ENCODE measurements around the gene ITGA4.

Gene ITGA4

GRCh38 chr2:181570059-181570458 is 112.9 kb downstream of the ITGA4 start:
- Mint-ChIP-seq H3K4me1 (no peaks in the 10 kb centered on the region), H3K27ac (no peak overlapping the region), H3K36me3 (no peaks in the 10 kb centered on the region), H3K9me3 (no peaks in the 10 kb centered on the region), H3K4me3 (no peak overlapping the region), H3K27me3 (peaks cover 13% of the 10 kb centered on the region)
- no peak for ATAC-seq

DNA sequence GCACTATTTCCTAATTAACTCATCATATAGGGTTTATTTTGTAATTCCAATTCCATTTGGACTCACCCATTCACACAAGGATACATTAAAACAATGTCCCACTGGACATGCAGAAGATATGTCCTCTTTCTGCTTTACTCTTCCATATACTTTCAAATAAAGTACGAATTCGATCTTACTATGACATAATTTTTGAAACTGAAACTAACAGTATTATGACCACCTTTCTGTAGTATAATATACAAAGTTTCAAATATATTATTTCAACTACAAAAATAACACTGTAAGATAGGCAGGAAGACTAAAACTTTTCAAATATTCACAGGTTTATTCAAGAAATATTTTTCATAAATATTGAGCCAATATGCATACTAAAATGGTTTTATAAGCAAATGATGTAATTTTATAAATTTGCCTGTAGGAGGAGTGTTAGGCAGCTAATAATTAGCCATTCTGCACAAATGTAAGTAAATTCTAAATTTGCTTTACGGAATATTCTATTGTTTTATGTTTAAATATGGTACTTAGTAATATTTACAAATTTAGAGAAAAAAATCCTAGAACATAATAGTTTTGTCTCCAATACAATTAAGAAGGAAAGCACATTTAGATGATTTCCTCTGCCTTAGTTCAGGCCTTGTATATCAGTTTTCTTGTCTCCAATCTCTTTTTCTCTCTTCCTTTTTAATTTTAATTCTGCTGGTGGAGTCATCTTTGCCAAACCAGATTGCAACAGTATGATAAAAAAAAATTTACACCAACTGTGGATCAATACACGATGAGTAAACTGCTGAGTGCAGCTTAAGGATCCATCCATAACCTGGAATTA is 113.9 kb downstream of the ITGA4 start:
- ATAC-seq = no peak

GRCh38 chr2:181573140-181573736 is 116.1 kb downstream of the ITGA4 start:
- no peaks in the 10 kb centered on the region for H3K36me3 Mint-ChIP-seq
- no peaks in the 10 kb centered on the region for H3K4me1 Mint-ChIP-seq
- H3K9me3 Mint-ChIP-seq = no peaks in the 10 kb centered on the region
- no peak overlapping the region for H3K4me3 Mint-ChIP-seq
- no peak overlapping the region for H3K27ac Mint-ChIP-seq
- no peak for ATAC-seq
- H3K27me3 Mint-ChIP-seq = peaks cover 13% of the 10 kb centered on the region

More for the DNA sequence above, 113.9 kb downstream of the ITGA4 start:
- no peak overlapping the region for H3K4me3 Mint-ChIP-seq
- no peaks in the 10 kb centered on the region for H3K4me1 Mint-ChIP-seq
- peaks cover 13% of the 10 kb centered on the region for H3K27me3 Mint-ChIP-seq
- H3K9me3 Mint-ChIP-seq = no peaks in the 10 kb centered on the region
- no peak overlapping the region for H3K27ac Mint-ChIP-seq
- no peaks in the 10 kb centered on the region for H3K36me3 Mint-ChIP-seq

DNA sequence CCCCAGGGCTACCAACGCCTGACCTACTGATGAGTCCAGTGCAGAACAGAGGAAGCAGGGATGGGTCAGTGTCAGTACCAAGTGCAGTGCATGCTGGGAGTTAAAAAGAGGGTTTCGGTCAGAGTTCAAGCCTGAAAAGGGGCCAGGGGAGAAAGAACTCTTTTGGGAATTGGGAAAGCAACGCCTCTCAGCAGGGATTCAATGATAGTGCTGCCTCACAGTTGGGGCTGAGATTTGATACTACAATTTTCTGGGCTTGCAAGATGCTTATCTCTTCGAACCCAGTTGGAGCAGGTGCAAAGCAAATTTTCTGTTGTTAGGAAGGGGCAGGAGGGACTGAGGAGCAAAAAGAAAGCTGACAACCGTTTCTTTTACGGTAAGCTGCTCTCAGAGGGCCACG is 117.1 kb downstream of the ITGA4 start:
- H3K4me3 Mint-ChIP-seq = no peak overlapping the region
- no peak for ATAC-seq
- no peak overlapping the region for H3K27ac Mint-ChIP-seq
- H3K9me3 Mint-ChIP-seq = no peaks in the 10 kb centered on the region
- H3K36me3 Mint-ChIP-seq = no peaks in the 10 kb centered on the region
- H3K27me3 Mint-ChIP-seq = peaks cover 13% of the 10 kb centered on the region
- H3K4me1 Mint-ChIP-seq = no peaks in the 10 kb centered on the region

GRCh38 chr2:181575024-181575649 is 118.0 kb downstream of the ITGA4 start:
- ATAC-seq = no peak
- Mint-ChIP-seq H3K4me1 (no peaks in the 10 kb centered on the region), H3K27me3 (peaks cover 13% of the 10 kb centered on the region), H3K4me3 (no peak overlapping the region), H3K9me3 (no peaks in the 10 kb centered on the region), H3K27ac (no peak overlapping the region), H3K36me3 (no peaks in the 10 kb centered on the region)

DNA sequence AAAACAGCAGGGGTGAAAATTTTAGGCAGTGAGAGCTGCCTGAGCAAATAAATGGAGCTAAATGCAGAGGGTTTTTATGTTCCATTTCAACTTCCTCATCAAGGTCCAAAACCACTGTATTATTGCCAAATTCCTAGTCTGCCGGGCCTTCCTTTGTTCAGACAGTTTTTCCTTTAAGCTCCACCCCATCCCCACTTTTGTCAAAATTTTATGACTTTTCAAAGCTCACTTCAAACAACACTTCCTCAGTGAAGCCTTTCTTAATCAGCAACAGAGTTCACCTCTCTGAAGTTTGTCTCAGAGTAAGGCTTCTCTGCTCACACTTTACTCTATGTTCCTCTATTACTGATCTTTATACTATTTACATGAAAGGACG is 118.5 kb downstream of the ITGA4 start:
- Mint-ChIP-seq H3K4me1 (no peaks in the 10 kb centered on the region), H3K4me3 (no peak overlapping the region), H3K27ac (no peak overlapping the region), H3K9me3 (no peaks in the 10 kb centered on the region), H3K36me3 (no peaks in the 10 kb centered on the region), H3K27me3 (peaks cover 13% of the 10 kb centered on the region)
- ATAC-seq = no peak

DNA sequence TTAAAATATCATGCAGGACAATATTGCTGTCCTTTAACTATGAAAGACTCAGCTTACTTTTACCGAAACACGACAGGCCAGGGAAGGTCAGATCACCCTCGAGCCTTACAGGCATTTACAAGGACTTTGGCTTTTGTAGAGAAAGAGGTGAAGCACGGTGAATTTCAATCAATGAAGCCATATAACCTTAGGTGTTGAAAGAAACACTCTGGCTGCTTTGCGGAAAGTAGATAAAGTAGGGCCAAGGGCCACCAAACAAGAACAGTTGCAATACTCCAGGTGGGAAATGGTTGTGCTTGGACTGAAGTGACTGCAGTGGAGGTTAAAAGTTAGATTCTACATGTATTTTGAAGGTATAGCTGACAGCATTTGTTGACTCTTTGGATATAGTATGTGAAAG is 119.2 kb downstream of the ITGA4 start:
- no peak overlapping the region for H3K4me3 Mint-ChIP-seq
- peaks cover 13% of the 10 kb centered on the region for H3K27me3 Mint-ChIP-seq
- H3K36me3 Mint-ChIP-seq = no peaks in the 10 kb centered on the region
- H3K9me3 Mint-ChIP-seq = no peaks in the 10 kb centered on the region
- no peaks in the 10 kb centered on the region for H3K4me1 Mint-ChIP-seq
- H3K27ac Mint-ChIP-seq = no peak overlapping the region
- ATAC-seq = no peak

GRCh38 chr2:181578829-181579228 is 121.6 kb downstream of the ITGA4 start:
- H3K4me3 Mint-ChIP-seq = no peak overlapping the region
- no peak overlapping the region for H3K27ac Mint-ChIP-seq
- H3K36me3 Mint-ChIP-seq = no peaks in the 10 kb centered on the region
- H3K9me3 Mint-ChIP-seq = no peaks in the 10 kb centered on the region
- H3K27me3 Mint-ChIP-seq = peaks cover 17% of the 10 kb centered on the region
- H3K4me1 Mint-ChIP-seq = no peaks in the 10 kb centered on the region
- no peak for ATAC-seq

DNA sequence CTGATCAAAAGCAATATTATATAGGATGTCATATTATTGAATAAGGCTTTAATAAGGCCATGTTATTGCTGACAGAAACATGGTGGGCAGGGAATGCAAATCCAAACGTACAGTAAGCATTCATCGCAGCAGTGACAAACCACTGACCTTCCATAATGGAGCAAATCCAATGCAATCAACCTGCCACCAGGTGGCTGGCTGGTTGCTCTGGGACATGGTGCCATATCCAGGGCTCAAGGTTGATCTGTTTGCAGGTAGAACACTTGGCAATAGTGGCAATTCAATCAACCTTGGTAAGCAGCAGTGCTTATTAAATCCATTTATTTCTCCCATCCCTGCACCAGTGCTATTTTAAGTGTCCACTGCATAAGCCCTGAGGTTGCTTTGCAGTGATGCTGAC is 124.3 kb downstream of the ITGA4 start:
- H3K27ac Mint-ChIP-seq = no peak overlapping the region
- no peak overlapping the region for H3K4me3 Mint-ChIP-seq
- H3K9me3 Mint-ChIP-seq = no peaks in the 10 kb centered on the region
- peaks cover 29% of the 10 kb centered on the region for H3K27me3 Mint-ChIP-seq
- no peaks in the 10 kb centered on the region for H3K36me3 Mint-ChIP-seq
- no peak for ATAC-seq
- H3K4me1 Mint-ChIP-seq = peaks cover 10% of the 10 kb centered on the region

DNA sequence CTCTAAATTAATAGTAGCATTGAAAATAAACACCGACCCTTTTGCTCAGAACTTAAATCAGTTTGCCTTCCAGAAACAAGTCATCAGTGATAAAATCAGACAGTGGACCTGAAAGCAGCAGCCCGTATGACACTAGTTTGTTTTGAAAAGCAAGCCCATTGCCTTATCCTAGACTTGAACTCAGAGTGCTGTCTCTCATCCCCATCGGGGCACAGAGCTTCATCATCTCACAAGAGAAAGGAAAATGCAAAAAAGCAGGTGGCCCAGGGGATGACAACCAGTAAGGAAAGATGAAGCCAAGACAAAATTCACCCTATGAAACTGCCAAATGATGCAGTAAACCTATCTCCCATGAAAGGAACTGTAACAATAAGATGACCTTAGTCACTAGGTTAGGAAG is 128.5 kb downstream of the ITGA4 start:
- H3K4me1 Mint-ChIP-seq = peaks cover 17% of the 10 kb centered on the region
- peak overlapping the region; percentile 53 for H3K27ac Mint-ChIP-seq
- no peaks in the 10 kb centered on the region for H3K9me3 Mint-ChIP-seq
- H3K4me3 Mint-ChIP-seq = no peak overlapping the region
- peaks cover 41% of the 10 kb centered on the region for H3K27me3 Mint-ChIP-seq
- H3K36me3 Mint-ChIP-seq = no peaks in the 10 kb centered on the region
- no peak for ATAC-seq

All from stimulated activated memory B cell treated with anti-CD40 and anti-IgM and Interleukin-4, amounts not matched to agents 10 μg/mL and 1 μg/mL and 100 μg/mL, for 72 hours (primary cell).